NCI-H82 treated with DMSO at 0.1 percent for 48 hours (cell line): Measurements from ENCODE around the gene FSIP1.

ENCODE experiments used
- DNase-seq: peaks from one replicate; lab custom pipeline; 2025; ENCODE audit not compliant: unreplicated experiment; lab: John Stamatoyannopoulos, UW

FSIP1 gene

GRCh38 chr15:39654304-39654703, 128.3 kb downstream of the FSIP1 start:
- DNase-seq, result no peak

- DNase-seq, result no peak
These were observed 130.8 kb downstream of the FSIP1 start for GRCh38 chr15:39651881-39652280.

GRCh38 chr15:39651295-39651694, 131.3 kb downstream of the FSIP1 start:
- no peak for DNase-seq

GRCh38 chr15:39649757-39650156, 132.9 kb downstream of the FSIP1 start:
- DNase-seq, result no peak

GRCh38 chr15:39646425-39646824, 136.2 kb downstream of the FSIP1 start:
- no peak for DNase-seq

- no peak for DNase-seq
These were observed 136.7 kb downstream of the FSIP1 start for GRCh38 chr15:39645976-39646257.

GRCh38 chr15:39645138-39645975, 137.3 kb downstream of the FSIP1 start:
- DNase-seq, result no peak

- DNase-seq, result no peak
These were observed 138.5 kb downstream of the FSIP1 start for GRCh38 chr15:39644136-39644535.

GRCh38 chr15:39643727-39644126, 138.9 kb downstream of the FSIP1 start:
- no peak for DNase-seq

- no peak for DNase-seq
These were observed 140.5 kb downstream of the FSIP1 start for GRCh38 chr15:39642011-39642640.

- no peak for DNase-seq
These were observed 141.3 kb downstream of the FSIP1 start for GRCh38 chr15:39641191-39641889.

- no peak for DNase-seq
These were observed 142.0 kb downstream of the FSIP1 start for GRCh38 chr15:39640665-39641064.

- DNase-seq, result no peak
These were observed 143.6 kb downstream of the FSIP1 start for GRCh38 chr15:39639037-39639436.

- DNase-seq, result no peak
These were observed 144.6 kb downstream of the FSIP1 start for GRCh38 chr15:39638041-39638440.

- no peak for DNase-seq
These were observed 151.3 kb downstream of the FSIP1 start for GRCh38 chr15:39631357-39631756.

GRCh38 chr15:39629906-39630305, 152.7 kb downstream of the FSIP1 start:
- no peak for DNase-seq

- DNase-seq, result no peak
These were observed 153.3 kb downstream of the FSIP1 start for GRCh38 chr15:39629371-39629770.

GRCh38 chr15:39628546-39629257, 153.9 kb downstream of the FSIP1 start:
- DNase-seq, result no peak

GRCh38 chr15:39628144-39628508, 154.5 kb downstream of the FSIP1 start:
- no peak for DNase-seq

- no peak for DNase-seq
These were observed 155.0 kb downstream of the FSIP1 start for GRCh38 chr15:39627451-39628143.

- no peak for DNase-seq
These were observed 156.8 kb downstream of the FSIP1 start for GRCh38 chr15:39625856-39626255.
